Fibroblast of lung (primary cell): ENCODE measurements around the gene ABL1. TPM values are rescaled to one million over a fixed set of nuclear protein-coding genes. Genes with fewer than 3 reads are reported as not detected.

Experiments
- DNase-seq, 2 donors: peaks; one replicate each; pipeline versions ENCODE4 v3.0.0 to v3.0.0-alpha.2; 2010; ENCODE audit warnings: low read depth in 2 of 2
- H2AFZ ChIP-seq: 2 replicates; pipeline ENCODE4 v1.5.1; 2012; ENCODE audit warnings: low read length, control low read depth, inconsistent platforms
- H3K27ac ChIP-seq: 2 replicates; pipeline ENCODE4 v1.5.1; 2011; ENCODE audit warnings: low read length, control low read depth; ENCODE audit not compliant: insufficient read depth
- H3K27me3 ChIP-seq: 2 replicates; pipeline ENCODE4 v1.5.1; 2011; ENCODE audit warnings: mild to moderate bottlenecking, low read length; ENCODE audit not compliant: control insufficient read depth, insufficient read depth
- H3K36me3 ChIP-seq: 2 replicates; pipeline ENCODE4 v1.5.1; 2011; ENCODE audit warnings: low read length; ENCODE audit not compliant: control insufficient read depth, insufficient read depth
- H3K4me1 ChIP-seq: 2 replicates; pipeline ENCODE4 v1.5.1; 2011; ENCODE audit warnings: low read length; ENCODE audit not compliant: control insufficient read depth, insufficient read depth; ENCODE audit errors: extremely low read depth
- H3K4me2 ChIP-seq: 2 replicates; pipeline ENCODE4 v1.5.1; 2011; ENCODE audit warnings: low read length, control low read depth; ENCODE audit not compliant: insufficient read depth; ENCODE audit errors: extremely low read depth
- H3K4me3 ChIP-seq, 4 experiments: fragments of 200-600 bp in 1 of 4; sonication (generic) in 1 of 4; replicated peaks in 1 of 4; 2 replicates each; pipeline ENCODE4 v1.5.1; 2011 to 2016; ENCODE audit warnings: low read length in 4 of 4, low read depth in 3 of 4, mild to moderate bottlenecking in 3 of 4, control low read depth in 2 of 4, inconsistent platforms in 1 of 4, mixed read lengths in 1 of 4; ENCODE audit not compliant: insufficient read depth in 1 of 4; ENCODE audit errors: control extremely low read depth in 1 of 4
- H3K79me2 ChIP-seq: 2 replicates; pipeline ENCODE4 v1.5.1; 2012; ENCODE audit warnings: mild to moderate bottlenecking, low read length, inconsistent platforms; ENCODE audit not compliant: control insufficient read depth, insufficient read depth
- H3K9ac ChIP-seq: 2 replicates; pipeline ENCODE4 v1.5.1; 2011; ENCODE audit warnings: mild to moderate bottlenecking, low read length, control low read depth; ENCODE audit not compliant: insufficient read depth
- H3K9me3 ChIP-seq: 2 replicates; pipeline ENCODE4 v1.5.1; 2012; ENCODE audit warnings: low read depth, low read length; ENCODE audit not compliant: control insufficient read depth, insufficient read depth
- H4K20me1 ChIP-seq: 2 replicates; pipeline ENCODE4 v1.5.1; 2011; ENCODE audit warnings: low read length; ENCODE audit not compliant: control insufficient read depth, insufficient read depth; ENCODE audit errors: extremely low read depth
- CTCF ChIP-seq, 2 donors: IDR thresholded peaks in 1 of 2; conservative IDR thresholded peaks in 1 of 2; 1 replicate in 1 of 2; 2 replicates in 1 of 2; pipeline ENCODE4 v1.5.1; 2011 to 2012; ENCODE audit warnings: low read length in 2 of 2, control low read depth in 1 of 2, inconsistent platforms in 1 of 2, low read depth in 1 of 2, mild to moderate bottlenecking in 1 of 2
- EZH2 ChIP-seq: IDR thresholded peaks from 2 replicates; pipeline ENCODE4 v1.5.1; 2012; ENCODE audit warnings: low read length, control low read depth, mild to moderate bottlenecking; ENCODE audit errors: missing control alignments
- polyA plus RNA-seq, 2 donors: library from polyadenylated mRNA; depleted of rRNA in 1 of 2; stranded (reverse) in 1 of 2; unstranded in 1 of 2; fragments of >200 nt; gene quantifications; 2 replicates each; pipeline ENCODE4 v1.2.1, GENCODE V29; 2011 to 2012; ENCODE audit warnings: missing spikeins in 1 of 2
- total RNA-seq: library from RNA; depleted of rRNA; stranded (reverse); fragments of >200 nt; gene quantifications from 2 replicates; pipeline ENCODE4 v1.2.1, GENCODE V29; 2014

The ABL1 gene
- total and polyA plus RNA-seq, 2 donors (not counting 1 experiment from before 2014, with no cell fraction given) = 46.6 to 65.4 TPM

- Histone ChIP-seq H3K27ac (no peak overlapping the region), H3K4me2 (no peak overlapping the region), H2AFZ (no peak overlapping the region), H3K27me3 (no peaks in the 10 kb centered on the region), H3K4me3 (no peak overlapping the region), H3K9ac (no peak overlapping the region), H3K4me1 (no peaks in the 10 kb centered on the region), H3K9me3 (no peaks in the 10 kb centered on the region), H3K79me2 (no peaks in the 10 kb centered on the region), H3K36me3 (peaks cover 3% of the 10 kb centered on the region), H4K20me1 (no peaks in the 10 kb centered on the region)
- no peak for DNase-seq
- TF ChIP-seq CTCF (conservative IDR thresholded peaks at IDR 0.05 in 1 of 2, IDR thresholded peaks at IDR 0.05 in 1 of 2; ENCODE audit: low read depth in 1 of 2, low read length in 2 of 2) (no peak), EZH2 (no peak)
Measured at GRCh38 chr9:130918826-130919558, 83.9 kb downstream of the ABL1 start.

GRCh38 chr9:130919559-130920145, 84.6 kb downstream of the ABL1 start:
- H3K4me2 ChIP-seq = no peak overlapping the region
- peaks cover 3% of the 10 kb centered on the region for H3K36me3 ChIP-seq
- TF ChIP-seq CTCF (conservative IDR thresholded peaks at IDR 0.05 in 1 of 2, IDR thresholded peaks at IDR 0.05 in 1 of 2; ENCODE audit: low read depth in 1 of 2, low read length in 2 of 2) = no peak
- H3K4me1 ChIP-seq = no peaks in the 10 kb centered on the region
- H3K27ac ChIP-seq = no peak overlapping the region
- no peak for DNase-seq
- H2AFZ ChIP-seq = no peak overlapping the region
- H3K27me3 ChIP-seq = no peaks in the 10 kb centered on the region
- H3K79me2 ChIP-seq = no peaks in the 10 kb centered on the region
- H3K9me3 ChIP-seq = no peaks in the 10 kb centered on the region
- H3K9ac ChIP-seq = no peak overlapping the region
- H3K4me3 ChIP-seq = no peak overlapping the region
- H4K20me1 ChIP-seq = no peaks in the 10 kb centered on the region

DNA sequence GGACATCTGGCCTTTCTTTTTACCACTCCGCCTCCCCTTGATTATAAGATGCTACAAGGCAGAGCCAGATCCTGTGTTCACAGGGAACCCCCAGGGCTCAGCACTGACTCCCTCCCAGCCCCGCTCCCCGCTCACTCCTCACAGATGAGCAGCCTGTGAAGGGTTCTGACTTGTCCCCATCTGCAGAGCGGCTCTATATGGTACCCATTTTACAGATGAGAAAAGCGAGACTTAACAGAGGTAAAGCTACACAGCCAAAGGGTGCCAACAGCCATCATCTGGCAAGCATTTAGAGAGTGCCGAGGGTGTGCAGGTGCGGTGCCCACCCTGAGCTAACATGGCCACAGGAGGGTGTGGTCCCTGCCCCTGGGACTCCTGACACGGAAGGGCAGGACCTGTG, 85.2 kb downstream of the ABL1 start:
- Histone ChIP-seq H3K27ac (no peak overlapping the region), H3K79me2 (no peaks in the 10 kb centered on the region), H3K9ac (no peak overlapping the region), H3K9me3 (no peaks in the 10 kb centered on the region), H3K27me3 (no peaks in the 10 kb centered on the region), H3K4me3 (no peak overlapping the region), H3K4me1 (no peaks in the 10 kb centered on the region), H4K20me1 (no peaks in the 10 kb centered on the region), H3K36me3 (peaks cover 3% of the 10 kb centered on the region), H3K4me2 (no peak overlapping the region), H2AFZ (no peak overlapping the region)
- TF ChIP-seq EZH2 = no peak
- TF ChIP-seq CTCF (conservative IDR thresholded peaks at IDR 0.05 in 1 of 2, IDR thresholded peaks at IDR 0.05 in 1 of 2; ENCODE audit: low read depth in 1 of 2, low read length in 2 of 2) = no peak
- DNase-seq = no peak
